Ureter (tissue), 1 donor: ENCODE measurements around the gene TMEM143. TPM values are rescaled to one million over a fixed set of nuclear protein-coding genes. Genes with fewer than 3 reads are reported as not detected.
A peak's percentile ranks its signal among the peaks of the same experiment; 100 is the strongest.
"Not testable (repeated sequence)": the region's sequence is repeated elsewhere in the genome, so short reads cannot be mapped to it uniquely, and the experiment has no call there.

Source experiments
- DNase-seq: peaks from one replicate; pipeline ENCODE4 v3.0.0-alpha.2; 2020; ENCODE audit warnings: low spot score
- total RNA-seq: library from RNA; stranded (reverse); gene quantifications from one replicate; pipeline ENCODE4 v1.2.4, GENCODE V29; 2023
- donor health status: DM: yes; HTN: yes; CAD: no.

Gene TMEM143
- total RNA-seq: 6.7 TPM

GRCh38 chr19:48363810-48364597 is at the start of gene TMEM143, which contains the start of gene SYNGR4:
TSS of gene TMEM143 (minus strand) at chr19:48363940. CDS start at chr19:48363920, 20 bp downstream.
TSS of gene SYNGR4 (plus strand) at chr19:48364367. CDS start at chr19:48365843, 1,476 bp downstream.
- DNase-seq: peak; percentile 99

GRCh38 chr19:48405850-48406249 is 42.1 kb upstream of the TMEM143 start:
- DNase-seq: no peak

- no peak for DNase-seq
Observed at GRCh38 chr19:48405010-48405659, 41.4 kb upstream of the TMEM143 start.

- no peak for DNase-seq
Observed at GRCh38 chr19:48403606-48404005, 39.9 kb upstream of the TMEM143 start.

GRCh38 chr19:48401287-48401686 is 37.5 kb upstream of the TMEM143 start:
- no peak for DNase-seq

GRCh38 chr19:48400018-48400742 is 36.4 kb upstream of the TMEM143 start:
- no peak for DNase-seq

- peak; percentile 71 for DNase-seq
Observed at GRCh38 chr19:48398375-48399235, 34.9 kb upstream of the TMEM143 start.

GRCh38 chr19:48398102-48398374 is 34.3 kb upstream of the TMEM143 start:
- no peak for DNase-seq

GRCh38 chr19:48397263-48398101 is 33.7 kb upstream of the TMEM143 start:
- DNase-seq: no peak

- no peak for DNase-seq
Observed at GRCh38 chr19:48396824-48397176, 33.1 kb upstream of the TMEM143 start.

GRCh38 chr19:48396016-48396823 is 32.5 kb upstream of the TMEM143 start:
- no peak for DNase-seq

GRCh38 chr19:48395499-48395898 is 31.8 kb upstream of the TMEM143 start:
- no peak for DNase-seq

- DNase-seq: no peak
Observed at GRCh38 chr19:48395170-48395455, 31.4 kb upstream of the TMEM143 start.

- no peak for DNase-seq
Observed at GRCh38 chr19:48394331-48395169, 30.8 kb upstream of the TMEM143 start.

- no peak for DNase-seq
Observed at GRCh38 chr19:48393559-48394330, 30.0 kb upstream of the TMEM143 start, which contains the start of gene GRIN2D. TSS of gene GRIN2D (plus strand) at chr19:48393668. CDS start at chr19:48398393, 4,725 bp downstream.

- no peak for DNase-seq
Observed at GRCh38 chr19:48392860-48393558, 29.3 kb upstream of the TMEM143 start.

- DNase-seq: not testable (repeated sequence)
Observed at GRCh38 chr19:48392006-48392344, 28.2 kb upstream of the TMEM143 start.
